ENCODE measurements around the gene PAX3.
A peak's percentile ranks its signal among the peaks of the same experiment; 100 is the strongest.

The PAX3 gene

DNA sequence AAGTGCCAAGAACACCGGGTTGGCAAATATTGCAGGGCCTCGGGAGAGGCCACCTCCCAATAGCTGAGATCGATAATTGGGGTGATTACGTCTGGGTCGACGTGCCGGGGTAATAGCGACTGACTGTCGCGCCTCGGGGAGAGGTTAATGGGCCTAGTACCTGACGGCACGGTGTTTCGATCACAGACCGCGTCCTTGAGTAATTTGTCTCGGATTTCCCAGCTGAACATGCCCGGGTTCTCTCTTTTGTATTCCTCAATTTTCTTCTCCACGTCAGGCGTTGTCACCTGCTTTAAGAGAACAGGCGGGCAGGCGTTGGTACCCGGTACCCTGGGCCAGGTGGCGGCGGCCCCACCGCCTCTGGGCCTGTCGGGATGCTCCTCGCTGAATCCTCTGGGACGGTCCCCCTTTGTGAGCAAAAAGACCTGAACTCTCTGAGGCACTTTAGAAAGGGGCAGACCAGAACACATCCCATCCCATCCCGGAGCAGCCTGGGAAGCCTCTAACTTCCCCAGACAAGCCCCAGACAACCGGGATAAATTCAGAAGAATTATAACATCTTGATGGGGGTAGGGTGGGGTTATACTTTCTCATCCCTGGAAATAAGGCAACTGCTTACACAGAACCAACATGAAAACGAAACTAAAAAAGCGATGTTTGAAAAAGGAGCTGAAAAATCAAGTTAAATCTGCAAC, 3.3 kb downstream of the PAX3 start:
- H3K27ac ChIP-seq (replicated peaks): no peak overlapping the region
- H3K4me3 ChIP-seq (replicated peaks; ENCODE audit: insufficient read depth, low read length): peak overlapping the region; percentile 22; the same call in 1 of the 2 replicates
- no peak for DNase-seq (ENCODE audit: low read depth in 1 of 2, low spot score in 1 of 2)
- peaks cover 93% of the 10 kb centered on the region for H3K27me3 ChIP-seq (ENCODE audit: insufficient read depth, poor library complexity, severe bottlenecking)
- TF ChIP-seq, protein P1, sequence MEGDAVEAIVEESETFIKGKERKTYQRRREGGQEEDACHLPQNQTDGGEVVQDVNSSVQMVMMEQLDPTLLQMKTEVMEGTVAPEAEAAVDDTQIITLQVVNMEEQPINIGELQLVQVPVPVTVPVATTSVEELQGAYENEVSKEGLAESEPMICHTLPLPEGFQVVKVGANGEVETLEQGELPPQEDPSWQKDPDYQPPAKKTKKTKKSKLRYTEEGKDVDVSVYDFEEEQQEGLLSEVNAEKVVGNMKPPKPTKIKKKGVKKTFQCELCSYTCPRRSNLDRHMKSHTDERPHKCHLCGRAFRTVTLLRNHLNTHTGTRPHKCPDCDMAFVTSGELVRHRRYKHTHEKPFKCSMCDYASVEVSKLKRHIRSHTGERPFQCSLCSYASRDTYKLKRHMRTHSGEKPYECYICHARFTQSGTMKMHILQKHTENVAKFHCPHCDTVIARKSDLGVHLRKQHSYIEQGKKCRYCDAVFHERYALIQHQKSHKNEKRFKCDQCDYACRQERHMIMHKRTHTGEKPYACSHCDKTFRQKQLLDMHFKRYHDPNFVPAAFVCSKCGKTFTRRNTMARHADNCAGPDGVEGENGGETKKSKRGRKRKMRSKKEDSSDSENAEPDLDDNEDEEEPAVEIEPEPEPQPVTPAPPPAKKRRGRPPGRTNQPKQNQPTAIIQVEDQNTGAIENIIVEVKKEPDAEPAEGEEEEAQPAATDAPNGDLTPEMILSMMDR (IDR thresholded peaks at IDR 0.05; ENCODE audit: insufficient read depth, low read length): no peak
- TF ChIP-seq, protein P2, sequence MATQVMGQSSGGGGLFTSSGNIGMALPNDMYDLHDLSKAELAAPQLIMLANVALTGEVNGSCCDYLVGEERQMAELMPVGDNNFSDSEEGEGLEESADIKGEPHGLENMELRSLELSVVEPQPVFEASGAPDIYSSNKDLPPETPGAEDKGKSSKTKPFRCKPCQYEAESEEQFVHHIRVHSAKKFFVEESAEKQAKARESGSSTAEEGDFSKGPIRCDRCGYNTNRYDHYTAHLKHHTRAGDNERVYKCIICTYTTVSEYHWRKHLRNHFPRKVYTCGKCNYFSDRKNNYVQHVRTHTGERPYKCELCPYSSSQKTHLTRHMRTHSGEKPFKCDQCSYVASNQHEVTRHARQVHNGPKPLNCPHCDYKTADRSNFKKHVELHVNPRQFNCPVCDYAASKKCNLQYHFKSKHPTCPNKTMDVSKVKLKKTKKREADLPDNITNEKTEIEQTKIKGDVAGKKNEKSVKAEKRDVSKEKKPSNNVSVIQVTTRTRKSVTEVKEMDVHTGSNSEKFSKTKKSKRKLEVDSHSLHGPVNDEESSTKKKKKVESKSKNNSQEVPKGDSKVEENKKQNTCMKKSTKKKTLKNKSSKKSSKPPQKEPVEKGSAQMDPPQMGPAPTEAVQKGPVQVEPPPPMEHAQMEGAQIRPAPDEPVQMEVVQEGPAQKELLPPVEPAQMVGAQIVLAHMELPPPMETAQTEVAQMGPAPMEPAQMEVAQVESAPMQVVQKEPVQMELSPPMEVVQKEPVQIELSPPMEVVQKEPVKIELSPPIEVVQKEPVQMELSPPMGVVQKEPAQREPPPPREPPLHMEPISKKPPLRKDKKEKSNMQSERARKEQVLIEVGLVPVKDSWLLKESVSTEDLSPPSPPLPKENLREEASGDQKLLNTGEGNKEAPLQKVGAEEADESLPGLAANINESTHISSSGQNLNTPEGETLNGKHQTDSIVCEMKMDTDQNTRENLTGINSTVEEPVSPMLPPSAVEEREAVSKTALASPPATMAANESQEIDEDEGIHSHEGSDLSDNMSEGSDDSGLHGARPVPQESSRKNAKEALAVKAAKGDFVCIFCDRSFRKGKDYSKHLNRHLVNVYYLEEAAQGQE (IDR thresholded peaks at IDR 0.05; ENCODE audit: insufficient replicate concordance, low read depth): no peak
- TF ChIP-seq POLR2AphosphoS5 (IDR thresholded peaks at IDR 0.05; ENCODE audit: low read depth) (no peak), GABPA (IDR thresholded peaks at IDR 0.05; ENCODE audit: low read depth) (no peak), SPI1 (IDR thresholded peaks at IDR 0.05; ENCODE audit: borderline replicate concordance, low read depth) (no peak)

DNA sequence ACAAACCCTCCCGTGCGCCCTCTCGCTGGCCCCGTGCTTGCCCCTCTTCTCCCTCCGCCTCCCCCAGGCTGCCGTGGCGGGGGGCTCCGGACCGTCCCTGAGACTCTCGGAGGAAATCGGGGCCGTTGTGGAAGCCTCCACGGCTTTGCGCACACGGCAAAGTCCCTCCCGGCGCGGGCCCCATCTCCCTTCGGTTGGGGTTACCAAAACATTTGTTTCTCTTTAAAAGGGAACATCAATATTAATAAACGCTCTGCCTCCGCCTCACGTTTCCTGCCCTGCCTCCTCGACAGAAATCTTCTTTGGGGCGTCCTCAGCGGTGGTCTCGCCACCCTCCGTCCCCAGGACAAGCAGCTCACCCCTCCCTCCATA, 3.8 kb downstream of the PAX3 start:
- no peak overlapping the region; the same call in 1 of the 2 replicates for H3K4me3 ChIP-seq (replicated peaks; ENCODE audit: insufficient read depth, low read length)
- H3K27me3 ChIP-seq (ENCODE audit: insufficient read depth, poor library complexity, severe bottlenecking): peaks cover 93% of the 10 kb centered on the region
- no peak for DNase-seq (ENCODE audit: low read depth in 1 of 2, low spot score in 1 of 2)
- no peak for TF ChIP-seq GABPA (IDR thresholded peaks at IDR 0.05; ENCODE audit: low read depth)
- TF ChIP-seq, protein P1 (IDR thresholded peaks at IDR 0.05; ENCODE audit: insufficient read depth, low read length): no peak
- TF ChIP-seq, protein P2 (IDR thresholded peaks at IDR 0.05; ENCODE audit: insufficient replicate concordance, low read depth): no peak
- TF ChIP-seq POLR2AphosphoS5 (IDR thresholded peaks at IDR 0.05; ENCODE audit: low read depth): no peak
- no peak overlapping the region for H3K27ac ChIP-seq (replicated peaks)

DNA sequence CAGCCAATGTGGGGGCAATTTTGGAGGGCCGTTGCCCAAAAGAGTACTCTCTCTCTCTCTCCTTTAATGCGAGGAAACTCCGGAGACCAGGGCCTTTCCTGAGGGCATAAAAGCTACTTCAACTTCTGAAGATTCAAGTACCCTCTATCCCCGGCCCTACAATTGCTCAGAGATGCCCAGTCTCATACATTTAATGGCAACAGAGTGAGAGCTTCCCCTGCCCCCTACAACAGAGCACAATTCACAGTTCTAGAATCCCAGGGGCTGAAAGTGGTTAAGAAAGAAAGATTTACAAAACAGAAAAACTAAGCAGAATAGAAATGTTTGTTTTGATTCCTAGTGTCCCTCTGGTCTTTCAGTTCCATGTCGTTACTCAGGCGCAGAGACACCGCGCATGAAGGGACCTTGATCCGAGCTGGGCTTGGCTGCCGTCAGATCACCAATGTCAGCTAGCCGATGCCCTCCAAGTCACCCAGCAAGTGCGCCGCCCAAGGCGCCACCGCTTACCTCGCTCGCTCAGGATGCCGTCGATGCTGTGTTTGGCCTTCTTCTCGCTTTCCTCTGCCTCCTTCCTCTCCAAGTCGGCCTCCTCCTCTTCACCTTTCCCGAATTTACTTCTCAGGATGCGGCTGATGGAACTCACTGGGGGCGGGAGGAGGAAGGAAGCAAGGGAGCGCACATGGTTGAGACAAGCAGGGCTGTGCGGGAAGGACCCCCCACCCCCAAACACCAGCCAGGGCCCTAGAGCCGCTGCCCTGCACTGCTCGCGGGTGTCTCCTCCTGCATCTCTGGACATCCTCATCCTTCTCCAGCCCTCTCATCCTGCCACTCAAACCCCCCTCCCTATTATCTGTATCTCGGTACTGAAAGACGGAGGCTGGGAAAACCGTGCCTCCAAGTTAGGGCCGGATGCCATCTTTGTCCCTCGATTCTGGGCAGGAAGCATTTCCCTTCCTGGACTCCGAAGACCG, 4.9 kb downstream of the PAX3 start:
- no peak for TF ChIP-seq POLR2AphosphoS5 (IDR thresholded peaks at IDR 0.05; ENCODE audit: low read depth)
- no peak overlapping the region for H3K27ac ChIP-seq (replicated peaks)
- no peak for DNase-seq (ENCODE audit: low read depth in 1 of 2, low spot score in 1 of 2)
- peaks cover 92% of the 10 kb centered on the region for H3K27me3 ChIP-seq (ENCODE audit: insufficient read depth, poor library complexity, severe bottlenecking)
- no peak overlapping the region for H3K4me3 ChIP-seq (replicated peaks; ENCODE audit: insufficient read depth, low read length)
